AG04450 (cell line): ENCODE results near the gene USH2A. TPM values are rescaled to one million over a fixed set of nuclear protein-coding genes. Genes with fewer than 3 reads are reported as not detected.

Experiments
- CTCF ChIA-PET: fragments of 300-600, 350-600 bp; formaldehyde crosslinking; extraction: SDS; loops from one replicate; lab custom pipeline; 2022; ENCODE audit warnings: antibody characterized with exemption, inconsistent platforms; lab: Charles Lee
- POLR2A ChIA-PET: fragments of 350-600 bp; formaldehyde crosslinking; extraction: SDS; loops from one replicate; lab custom pipeline; 2021; ENCODE audit warnings: antibody characterized with exemption, inconsistent platforms; lab: Yijun Ruan, JAX
- DNase-seq: peaks from one replicate; pipeline ENCODE4 v3.0.0-alpha.2; 2011; ENCODE audit warnings: low read depth, low spot score
- H3K27ac ChIP-seq: one replicate; pipeline ENCODE4 v1.5.1; 2012; ENCODE audit warnings: low read depth, low read length, control low read depth
- H3K27me3 ChIP-seq: one replicate; pipeline ENCODE4 v1.6.0; 2012; ENCODE audit warnings: low read length; ENCODE audit not compliant: control insufficient read depth, insufficient read depth
- H3K4me3 ChIP-seq: 2 replicates; pipeline ENCODE4 v1.5.1; 2011; ENCODE audit warnings: mild to moderate bottlenecking, low read depth, low read length, control low read depth
- H3K9me3 ChIP-seq: 2 replicates; pipeline ENCODE4 v1.5.1; 2012; ENCODE audit warnings: low read length; ENCODE audit not compliant: control insufficient read depth, insufficient read depth
- CTCF ChIP-seq: IDR thresholded peaks from 2 replicates; pipeline ENCODE4 v1.5.1; 2011; ENCODE audit warnings: low read depth, low read length, control low read depth, inconsistent platforms
- polyA plus RNA-seq: library from polyadenylated mRNA; depleted of rRNA; stranded (reverse); fragments of >200 nt; gene quantifications from 2 replicates; pipeline ENCODE4 v1.2.3, GENCODE V29; 2011

USH2A gene
- polyA plus RNA-seq, 1 experiment: 0.01 TPM

GRCh38 chr1:215987092-215987875, 436.0 kb downstream of the USH2A start:
- no peak for TF ChIP-seq CTCF
- no peak overlapping the region for H3K27ac ChIP-seq
- no peak overlapping the region for H3K4me3 ChIP-seq
- no peaks in the 10 kb centered on the region for H3K27me3 ChIP-seq
- no peak for DNase-seq
- POLR2A ChIA-PET: no interaction called here
- CTCF ChIA-PET: interaction anchor here (1.2 to 4.1 kb wide), 2 partner anchors 234 to 305 kb away, joined by 3 to 17 read pairs; no protein-coding TSS in a partner anchor
- no peaks in the 10 kb centered on the region for H3K9me3 ChIP-seq

- no peak for DNase-seq
- H3K9me3 ChIP-seq: no peaks in the 10 kb centered on the region
- ChIA-PET POLR2A (no interaction called here), CTCF (interaction anchor here (1.2 to 4.1 kb wide), 2 partner anchors 235 to 304 kb away, joined by 3 to 17 read pairs; no protein-coding TSS in a partner anchor)
- H3K27ac ChIP-seq: no peak overlapping the region
- H3K27me3 ChIP-seq: no peaks in the 10 kb centered on the region
- TF ChIP-seq CTCF: no peak
- H3K4me3 ChIP-seq: no peak overlapping the region
These were observed 436.8 kb downstream of the USH2A start for GRCh38 chr1:215986401-215986800.

- Histone ChIP-seq H3K4me3 (no peak overlapping the region), H3K27ac (no peak overlapping the region), H3K9me3 (no peaks in the 10 kb centered on the region), H3K27me3 (no peaks in the 10 kb centered on the region)
- ChIA-PET CTCF (no interaction called here), POLR2A (no interaction called here)
- no peak for DNase-seq
- no peak for TF ChIP-seq CTCF
These were observed 439.6 kb downstream of the USH2A start for GRCh38 chr1:215983680-215984079.

- DNase-seq: no peak
- POLR2A ChIA-PET: no interaction called here
- H3K4me3 ChIP-seq: no peak overlapping the region
- CTCF ChIA-PET: interaction anchor here (1.0 to 1.4 kb wide), 2 partner anchors 20 to 249 kb away, joined by 3 to 4 read pairs; no protein-coding TSS in a partner anchor
- H3K9me3 ChIP-seq: no peaks in the 10 kb centered on the region
- no peak overlapping the region for H3K27ac ChIP-seq
- no peak for TF ChIP-seq CTCF
- H3K27me3 ChIP-seq: no peaks in the 10 kb centered on the region
These were observed 451.3 kb downstream of the USH2A start for GRCh38 chr1:215971793-215972441.

- Histone ChIP-seq H3K9me3 (no peaks in the 10 kb centered on the region), H3K27me3 (no peaks in the 10 kb centered on the region), H3K4me3 (no peak overlapping the region), H3K27ac (no peak overlapping the region)
- ChIA-PET CTCF (interaction anchor here (1.2 kb wide), 1 partner anchor 22 kb away, joined by 4 read pairs; no protein-coding TSS in a partner anchor), POLR2A (interaction anchor here (0.6 kb wide), 1 partner anchor 628 kb away, joined by 3 read pairs; no protein-coding TSS in a partner anchor)
- no peak for TF ChIP-seq CTCF
- no peak for DNase-seq
These were observed 452.8 kb downstream of the USH2A start for GRCh38 chr1:215970406-215970805.
